Thyroid gland (tissue), 4 donors: ENCODE measurements around the gene USP34.

ENCODE experiments used
- CTCF ChIP-seq, 6 experiments: fragments of 200-600 bp in 3 of 6; fragments of 450-650 bp in 3 of 6; sonication (generic) in 3 of 6; IDR thresholded peaks; one replicate each; pipeline ENCODE4 v1.5.1; 2016 to 2019; ENCODE audit warnings: antibody characterized with exemption in 6 of 6, mild to moderate bottlenecking in 2 of 6, inconsistent platforms in 1 of 6, moderate library complexity in 1 of 6
- POLR2A ChIP-seq, 2 donors: fragments of 450-650 bp; IDR thresholded peaks; one replicate each; pipeline ENCODE4 v1.6.1; 2017; ENCODE audit warnings: antibody characterized with exemption in 2 of 2, mild to moderate bottlenecking in 2 of 2, moderate library complexity in 1 of 2

DNA sequence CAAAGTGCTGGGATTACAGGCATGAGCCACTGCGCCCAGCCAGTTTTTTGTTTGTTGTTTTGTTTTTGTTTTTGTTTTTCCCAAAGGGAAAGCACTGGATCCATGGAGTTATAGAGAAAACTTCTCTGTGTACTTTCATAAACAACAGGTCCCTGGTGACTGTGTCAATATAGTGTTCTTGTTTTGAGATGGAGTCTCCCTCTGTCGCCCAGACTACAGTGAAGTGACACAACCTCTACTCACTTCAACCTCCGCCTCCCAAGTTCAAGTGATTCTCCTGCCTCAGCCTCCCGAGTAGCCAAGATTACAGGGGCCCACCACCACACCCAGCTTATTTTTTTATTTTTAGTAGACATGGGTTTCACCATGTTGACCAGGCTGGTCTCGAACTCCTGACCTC, 16.5 kb downstream of the USP34 start:
- TF ChIP-seq CTCF (IDR thresholded peaks at IDR 0.05) (no peak), POLR2A (IDR thresholded peaks at IDR 0.05) (no peak)
